Adrenal gland (tissue), 12 donors: ENCODE data around the gene PDHX. TPM values are rescaled to one million over a fixed set of nuclear protein-coding genes. Genes with fewer than 3 reads are reported as not detected.

ENCODE experiments used
- DNase-seq, 7 donors: peaks; one replicate each; pipeline ENCODE4 v3.0.0-alpha.2; 2019 to 2020
- H3K27ac ChIP-seq, 5 donors: fragments of 200-600 bp; sonication (generic) in 4 of 5; 1 replicate in 3 of 5; 2 replicates in 2 of 5; pipeline versions ENCODE4 v1.5.1 to v1.8.0; 2016 to 2020; ENCODE audit warnings: mild to moderate bottlenecking in 1 of 5
- H3K27me3 ChIP-seq: fragments of 200-600 bp; 2 replicates; pipeline ENCODE4 v1.8.0; 2021
- H3K36me3 ChIP-seq, 2 donors: fragments of 200-600 bp; replicated peaks in 1 of 2; 1 replicate in 1 of 2; 2 replicates in 1 of 2; pipeline versions ENCODE4 v1.5.1 to v1.8.0; 2018 to 2022
- H3K4me1 ChIP-seq, 2 donors: fragments of 200-600 bp; replicated peaks in 1 of 2; 1 replicate in 1 of 2; 2 replicates in 1 of 2; pipeline versions ENCODE4 v1.5.1 to v1.8.0; 2018 to 2021
- H3K4me3 ChIP-seq, 4 donors: fragments of 200-600 bp; sonication (generic) in 3 of 4; one replicate each; pipeline ENCODE4 v1.5.1; 2016 to 2018
- H3K9me3 ChIP-seq, 3 donors: fragments of 200-600 bp; sonication (generic) in 1 of 3; replicated peaks in 1 of 3; 1 replicate in 2 of 3; 2 replicates in 1 of 3; pipeline versions ENCODE4 v1.5.1 to v1.8.0; 2016 to 2021
- CTCF ChIP-seq, 6 experiments: fragments of 450-650 bp in 4 of 6; fragments of 200-600 bp in 2 of 6; sonication (generic) in 1 of 6; IDR thresholded peaks; 1 replicate in 5 of 6; 2 replicates in 1 of 6; pipeline versions ENCODE4 v1.5.1 to v1.8.0; 2016 to 2021; ENCODE audit warnings: antibody characterized with exemption in 6 of 6, mild to moderate bottlenecking in 2 of 6, moderate library complexity in 1 of 6
- POLR2A ChIP-seq, 2 donors: fragments of 450-650 bp; IDR thresholded peaks; one replicate each; pipeline ENCODE4 v1.6.1; 2017; ENCODE audit warnings: antibody characterized with exemption in 2 of 2, mild to moderate bottlenecking in 2 of 2, moderate library complexity in 1 of 2
- WGBS, 4 donors: extraction: QIAGEN DNeasy Blood & Tissue Kit in 2 of 4; methylation state at CpG; one replicate each; pipeline versions ENCODE4 v1.1.5 to v1.1.7; 2013 to 2017; 5-methylcytosine and 5-hydroxymethylcytosine counted together
- intact Hi-C, 2 donors: fragments of 100-400 bp; cut with DNase I; formaldehyde crosslinking; loops; one replicate each; pipeline versions ENCODE4 v1.14.1 to v1.15.0; 2022 to 2023
- polyA plus RNA-seq, 3 donors: library from polyadenylated mRNA; stranded (reverse); fragments of 200-250 nt in 2 of 3; fragments of 350-450 nt in 1 of 3; fragmentation: Illumina TruSeq in 1 of 3; extraction: RNeasy Lipid Tissue Mini Kit (QIAGEN cat#74804) in 1 of 3; gene quantifications; one replicate each; pipeline ENCODE4 v1.2.3, GENCODE V29; 2013 to 2014
- total RNA-seq, 9 donors: library from RNA; depleted of rRNA in 4 of 9; stranded (reverse); fragments of >200 nt in 4 of 9; fragments of 120-200 nt in 1 of 9; fragmentation: NEBNext Ultra II Directional in 1 of 9; extraction: Animal tissue kit (Norgen Biotek cat#: 25700) in 1 of 9; gene quantifications; one replicate each; pipeline versions ENCODE4 v1.1.0 to v1.2.4, GENCODE V29; 2013 to 2023
- donor health status: healthy with polysubstance abuse.
- donor health status: Bipolar disorder and iron deficiency.
- donor health status: DM: yes; HTN: yes; CAD: no.
- donor health status: DM: no; HTN: no; CAD: no.
- donor health status: DM: no; HTN: no; CAD: no.
- donor health status: DM: yes; HTN: yes; CAD: no.

Gene PDHX
- total and polyA plus RNA-seq, 12 donors: 13.9 to 98.4 (median 45.6) TPM

GRCh38 chr11:35009191-35009943, 92.9 kb downstream of the PDHX start:
- WGBS, 4 donors: 73 to 85% (median 77%) methylated on average over 5 of the region's 5 CpGs
- intact Hi-C loops: no loop called here
- peak in 2 of 7 donors; percentile 43 to 62 for DNase-seq
- Histone ChIP-seq H3K36me3 (no peaks in the 10 kb centered on the region), H3K4me1 (peaks cover 0 to 12% of the 10 kb centered on the region in 2 donors), H3K9me3 (no peaks in the 10 kb centered on the region), H3K27ac (no peak overlapping the region), H3K27me3 (no peaks in the 10 kb centered on the region), H3K4me3 (no peak overlapping the region)
- TF ChIP-seq POLR2A (IDR thresholded peaks at IDR 0.05) (no peak), CTCF (IDR thresholded peaks at IDR 0.05) (no peak)

- WGBS, 4 donors: 39 to 45% (median 42%) methylated on average over 3 of the region's 3 CpGs
Observed at GRCh38 chr11:35009944-35010342, 93.5 kb downstream of the PDHX start.

GRCh38 chr11:35010654-35011053, 94.2 kb downstream of the PDHX start:
- no peak for DNase-seq
- TF ChIP-seq POLR2A (IDR thresholded peaks at IDR 0.05): no peak
- TF ChIP-seq CTCF (IDR thresholded peaks at IDR 0.05): no peak
- Histone ChIP-seq H3K27ac (no peak overlapping the region), H3K36me3 (no peaks in the 10 kb centered on the region), H3K27me3 (no peaks in the 10 kb centered on the region), H3K4me3 (no peak overlapping the region), H3K4me1 (peaks cover 0 to 12% of the 10 kb centered on the region in 2 donors), H3K9me3 (no peaks in the 10 kb centered on the region)
- intact Hi-C loops: loop anchor here in 1 of 2 donors (10.0 kb wide), 1 partner anchor 214 kb away; no protein-coding TSS in a partner anchor
- WGBS, 4 donors: 66 to 87% (median 72%) methylated on average over 5 of the region's 5 CpGs

More at GRCh38 chr11:35009944-35010342, 93.5 kb downstream of the PDHX start:
- no peak for DNase-seq
- H3K27ac ChIP-seq: no peak overlapping the region
- H3K27me3 ChIP-seq: no peaks in the 10 kb centered on the region
- no peak overlapping the region for H3K4me3 ChIP-seq
- TF ChIP-seq CTCF (IDR thresholded peaks at IDR 0.05) (no peak), POLR2A (IDR thresholded peaks at IDR 0.05) (no peak)
- no peaks in the 10 kb centered on the region for H3K36me3 ChIP-seq
- intact Hi-C loops: loop anchor here in 1 of 2 donors (10.0 kb wide), 1 partner anchor 215 kb away; no protein-coding TSS in a partner anchor
- no peaks in the 10 kb centered on the region for H3K9me3 ChIP-seq
- H3K4me1 ChIP-seq: peaks cover 0 to 12% of the 10 kb centered on the region in 2 donors

- WGBS, 4 donors: 92 to 96% (median 93%) methylated on average over 4 of the region's 4 CpGs
- no peak overlapping the region for H3K27ac ChIP-seq
- no peak for DNase-seq
- intact Hi-C loops: loop anchor here in 1 of 2 donors (10.0 kb wide), 1 partner anchor 213 kb away; no protein-coding TSS in a partner anchor
- H3K4me1 ChIP-seq: peaks cover 0 to 12% of the 10 kb centered on the region in 2 donors
- H3K4me3 ChIP-seq: no peak overlapping the region
- no peaks in the 10 kb centered on the region for H3K27me3 ChIP-seq
- H3K9me3 ChIP-seq: no peaks in the 10 kb centered on the region
- TF ChIP-seq CTCF (IDR thresholded peaks at IDR 0.05): no peak
- no peak for TF ChIP-seq POLR2A (IDR thresholded peaks at IDR 0.05)
- H3K36me3 ChIP-seq: no peaks in the 10 kb centered on the region
Observed at GRCh38 chr11:35011389-35011788, 95.0 kb downstream of the PDHX start.
